Pulmonary artery endothelial cell (primary cell): ENCODE results near the gene EPHA2. TPM values are rescaled to one million over a fixed set of nuclear protein-coding genes. Genes with fewer than 3 reads are reported as not detected.
"Not testable (repeated sequence)": the region's sequence is repeated elsewhere in the genome, so short reads cannot be mapped to it uniquely, and the experiment has no call there.

Experiments
- DNase-seq: peaks from one replicate; pipeline ENCODE4 v3.0.0-alpha.2; 2011; ENCODE audit warnings: low read depth, low spot score
- total RNA-seq: library from RNA; depleted of rRNA; stranded (reverse); fragments of >200 nt; gene quantifications from 2 replicates; pipeline ENCODE4 v1.2.3, GENCODE V29; 2014

The EPHA2 gene
- total RNA-seq, 1 donor from 2014 or later = 103 TPM

DNA sequence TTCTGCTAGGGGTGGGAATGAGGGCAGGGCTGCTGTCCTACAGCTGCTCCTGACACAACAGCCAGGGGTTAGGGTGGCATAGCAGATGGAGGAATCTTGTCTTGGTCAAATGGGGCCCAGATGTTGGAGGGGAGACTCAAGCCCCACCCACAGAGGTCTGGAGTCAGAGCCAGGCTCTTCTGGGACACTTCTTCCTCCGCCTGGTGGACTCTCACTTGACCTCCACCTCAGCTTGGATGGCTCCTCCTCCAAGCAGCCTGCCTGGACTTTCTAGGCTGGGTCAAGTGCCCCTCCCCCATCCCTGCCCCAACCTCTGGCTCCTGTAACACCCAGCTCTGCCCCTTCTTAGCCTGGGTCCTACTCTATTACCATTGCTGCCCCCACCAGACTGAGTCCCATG is 35.5 kb downstream of the EPHA2 start:
- DNase-seq = no peak

- DNase-seq = no peak
Observed at GRCh38 chr1:16119926-16120325, 35.9 kb downstream of the EPHA2 start.

GRCh38 chr1:16119504-16119903 is 36.4 kb downstream of the EPHA2 start:
- no peak for DNase-seq

DNA sequence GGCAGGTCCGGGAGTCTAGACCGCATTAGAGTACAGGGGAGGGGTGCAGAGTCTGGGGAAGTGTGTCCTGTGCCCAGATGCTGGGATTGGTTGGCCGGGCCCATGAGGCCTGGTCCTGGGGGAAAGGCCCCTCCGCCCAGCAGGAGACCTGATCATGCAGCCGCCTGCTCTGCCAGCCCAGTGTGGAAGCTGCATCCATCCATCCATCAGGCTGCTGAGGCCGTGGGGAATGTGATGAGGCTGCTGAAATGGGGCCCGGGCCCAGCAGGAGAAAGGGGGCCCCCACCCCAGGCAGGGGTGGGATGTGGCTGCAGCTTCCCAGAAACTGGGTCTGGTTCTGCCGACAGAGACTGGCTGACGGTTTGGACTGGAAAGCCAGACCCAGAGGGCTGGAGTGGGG is 37.2 kb downstream of the EPHA2 start:
- DNase-seq = no peak

DNA sequence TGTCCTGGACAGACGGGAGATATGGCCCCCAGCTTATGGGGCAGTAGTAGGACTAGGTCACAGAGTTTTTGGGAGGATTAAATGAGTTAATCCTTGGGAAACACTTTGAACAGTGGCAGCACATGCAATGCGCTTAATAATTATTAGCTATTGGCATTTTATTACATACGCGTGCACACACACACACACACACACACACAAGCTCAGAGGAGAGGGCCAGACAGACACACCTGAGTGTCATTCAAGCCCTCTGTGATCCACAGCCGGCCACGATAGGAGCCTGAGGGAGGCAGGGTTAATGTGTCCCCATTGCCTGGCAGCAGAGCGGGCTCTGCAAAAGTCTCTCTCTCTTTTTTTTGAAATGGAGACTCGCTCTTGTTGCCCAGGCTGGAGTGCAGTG is 37.9 kb downstream of the EPHA2 start:
- no peak for DNase-seq

GRCh38 chr1:16117369-16117768 is 38.5 kb downstream of the EPHA2 start:
- DNase-seq = no peak

DNA sequence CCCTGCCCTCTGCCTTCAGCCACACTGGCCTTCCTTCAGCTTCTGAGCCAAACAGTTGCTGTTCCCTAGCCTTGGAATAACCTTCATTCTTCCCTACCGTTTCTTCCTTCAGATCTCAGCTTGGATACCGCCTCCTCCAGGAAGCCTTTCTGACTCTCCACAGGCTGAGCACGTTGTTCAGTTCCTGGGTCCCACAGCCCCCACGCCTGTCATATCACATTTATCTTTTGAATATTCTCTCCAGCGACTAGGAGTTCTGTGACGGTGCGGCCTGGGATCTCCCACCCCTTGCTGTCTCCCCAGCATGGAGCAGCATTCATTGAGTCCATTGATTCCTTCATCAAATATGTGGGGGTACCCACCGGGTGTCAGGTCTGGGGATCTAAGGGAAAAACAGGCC is 39.2 kb downstream of the EPHA2 start:
- DNase-seq = no peak

DNA sequence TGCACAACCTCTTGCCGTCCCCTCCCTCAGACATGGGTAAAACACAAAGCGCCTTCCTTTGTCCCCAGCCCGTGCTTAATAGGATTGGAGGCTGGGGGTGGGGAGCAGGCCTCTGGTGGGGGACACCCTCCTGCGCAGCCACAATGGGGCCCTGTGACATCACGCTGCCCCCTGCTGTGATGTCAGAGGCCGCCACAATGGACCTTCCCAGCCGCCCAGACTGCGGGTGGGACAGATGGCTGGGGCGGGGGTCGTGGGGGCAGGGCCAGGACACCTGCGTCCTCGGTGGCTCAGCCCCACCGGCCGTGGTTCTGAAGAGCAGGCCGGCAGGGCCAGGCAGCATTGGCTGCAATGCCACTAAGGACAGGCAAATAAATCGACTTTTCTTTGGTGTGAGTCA is 39.9 kb downstream of the EPHA2 start:
- no peak for DNase-seq

DNA sequence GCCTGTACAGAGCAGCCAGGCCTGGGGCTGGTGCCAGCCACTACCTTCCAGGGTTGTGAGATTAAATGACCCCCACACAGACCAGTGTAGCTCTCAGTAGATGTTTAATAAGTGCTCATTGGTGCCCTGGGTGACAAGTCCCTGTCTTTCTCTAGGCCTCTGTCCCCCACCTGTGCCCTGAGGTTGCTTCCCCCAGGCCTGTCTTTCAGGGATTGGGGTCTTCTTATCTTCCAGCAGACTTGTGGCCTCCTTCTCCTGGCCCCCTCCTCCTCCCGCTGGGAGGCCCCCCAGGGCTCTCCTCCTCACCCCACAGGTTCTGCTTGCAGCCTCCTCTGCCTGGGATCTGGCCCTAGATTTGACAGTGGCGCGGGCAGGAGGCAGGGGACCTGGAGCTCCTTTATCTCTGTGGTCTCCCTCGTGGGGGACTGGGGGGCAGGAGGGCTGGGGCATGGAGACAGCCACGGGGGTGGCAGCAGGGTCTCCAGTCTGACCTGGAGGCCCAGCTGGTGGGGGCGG is 40.3 kb downstream of the EPHA2 start:
- DNase-seq = no peak

DNA sequence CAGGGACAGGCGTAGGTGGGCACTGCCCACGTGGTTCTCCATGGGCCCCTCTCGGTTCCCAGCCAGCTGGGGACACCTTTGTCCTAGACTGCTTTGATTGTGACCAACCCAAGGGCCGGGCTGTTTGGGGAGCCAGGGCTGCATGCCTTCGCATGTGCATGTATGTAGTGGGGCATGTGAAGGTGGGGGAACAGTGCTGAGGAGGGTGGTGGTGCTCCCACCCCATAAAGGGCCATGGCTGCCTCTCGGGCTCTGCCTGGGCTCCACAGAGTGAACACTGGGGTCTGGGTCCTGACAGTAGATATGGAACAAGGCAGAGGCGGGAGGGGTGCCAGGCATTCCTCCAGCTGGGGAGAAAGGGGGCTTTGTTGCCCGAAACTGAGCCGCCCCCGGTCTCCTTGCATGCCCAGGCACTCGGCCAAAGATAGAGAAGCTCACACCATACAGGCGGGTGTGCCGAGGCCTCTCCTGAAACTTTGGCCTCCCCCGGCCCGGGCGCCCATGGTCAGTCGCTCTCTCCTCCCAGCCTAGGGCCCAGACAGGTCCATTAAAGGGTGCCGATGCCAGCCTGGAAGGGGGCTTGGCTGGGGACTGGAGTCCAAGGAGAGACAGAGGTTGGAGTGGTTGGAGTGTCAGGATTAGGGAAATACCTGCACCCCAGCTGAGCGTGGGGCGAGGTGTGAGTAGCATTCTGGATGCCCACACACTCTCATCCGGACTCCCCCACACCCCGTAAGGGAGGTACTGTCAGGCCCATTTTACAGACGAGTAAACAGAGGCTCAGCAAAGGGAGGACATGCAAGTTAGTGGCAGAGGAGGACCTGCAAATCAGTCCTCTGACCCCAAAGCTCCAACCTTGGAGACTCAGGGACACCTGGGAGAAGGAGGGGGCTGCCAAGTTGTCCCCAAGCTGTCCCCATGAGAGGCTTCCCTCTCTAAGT is 41.1 kb downstream of the EPHA2 start:
- DNase-seq = no peak

- no peak for DNase-seq
Observed at GRCh38 chr1:16112596-16113555, 43.0 kb downstream of the EPHA2 start.

DNA sequence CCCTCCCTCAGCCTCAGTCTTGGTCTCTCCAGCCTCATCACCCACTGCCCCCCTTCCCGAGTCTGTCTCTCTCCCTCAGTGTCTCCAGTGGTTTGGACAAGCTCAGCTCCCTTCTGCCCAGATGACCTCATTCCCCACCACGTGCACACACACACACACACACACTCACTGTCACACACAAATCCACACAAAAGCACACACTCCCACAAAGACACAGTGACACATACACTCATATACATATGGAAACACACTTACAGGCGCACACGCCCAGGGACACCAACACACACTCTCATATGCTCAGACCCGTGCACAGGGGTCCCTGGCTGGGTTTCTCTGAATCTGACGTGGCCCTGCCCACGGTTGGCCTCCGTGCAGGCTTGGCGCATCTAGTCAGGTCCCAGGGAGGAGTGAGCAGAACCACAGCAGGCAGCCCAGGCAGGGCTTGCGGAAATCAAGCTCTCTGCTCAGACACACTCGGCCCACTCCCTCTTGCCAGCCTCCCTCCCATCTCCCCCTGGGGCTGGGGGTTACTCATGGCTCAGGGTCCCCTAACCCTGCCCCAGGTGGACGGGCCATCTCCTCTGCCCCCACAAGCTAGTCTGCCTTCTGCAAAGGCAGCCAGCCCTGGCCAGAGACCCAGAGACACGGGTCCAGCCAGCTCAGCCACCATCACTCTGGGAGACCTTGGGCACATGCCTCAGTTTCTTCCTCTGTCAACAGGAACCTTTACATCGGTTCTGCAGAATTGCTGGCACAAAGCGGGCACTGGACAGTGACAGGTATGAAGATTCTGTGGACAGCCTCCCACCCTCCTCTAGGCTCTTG is 43.9 kb downstream of the EPHA2 start:
- no peak for DNase-seq

GRCh38 chr1:16110884-16111283 is 45.0 kb downstream of the EPHA2 start:
- DNase-seq = no peak

- DNase-seq = no peak
Observed at GRCh38 chr1:16110456-16110855, 45.4 kb downstream of the EPHA2 start.

DNA sequence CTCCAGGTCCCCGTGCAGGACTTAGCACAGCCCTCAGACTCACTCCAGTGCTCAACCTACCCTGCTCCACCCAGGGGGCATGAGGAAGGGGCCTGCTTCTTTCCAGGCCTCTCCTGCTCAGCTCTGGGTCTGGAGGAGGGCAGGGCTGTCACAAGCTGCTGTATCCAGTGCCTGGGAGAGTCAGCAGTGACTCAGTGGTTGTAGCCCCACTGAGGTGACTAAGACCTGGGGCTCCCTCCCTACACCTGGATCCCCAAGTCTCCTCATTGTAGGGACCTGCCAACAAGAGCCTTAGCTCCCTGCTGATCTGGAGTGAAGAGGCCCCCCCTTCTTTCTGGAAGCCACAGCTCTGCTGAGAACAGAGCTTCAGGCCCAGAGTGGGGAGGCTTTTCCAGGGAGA is 46.3 kb downstream of the EPHA2 start:
- no peak for DNase-seq

GRCh38 chr1:16107039-16107438 is 48.8 kb downstream of the EPHA2 start:
- not testable (repeated sequence) for DNase-seq

GRCh38 chr1:16101623-16102022 is 54.2 kb downstream of the EPHA2 start:
- no peak for DNase-seq

- no peak for DNase-seq
Observed at GRCh38 chr1:16099412-16099811, 56.5 kb downstream of the EPHA2 start.

DNA sequence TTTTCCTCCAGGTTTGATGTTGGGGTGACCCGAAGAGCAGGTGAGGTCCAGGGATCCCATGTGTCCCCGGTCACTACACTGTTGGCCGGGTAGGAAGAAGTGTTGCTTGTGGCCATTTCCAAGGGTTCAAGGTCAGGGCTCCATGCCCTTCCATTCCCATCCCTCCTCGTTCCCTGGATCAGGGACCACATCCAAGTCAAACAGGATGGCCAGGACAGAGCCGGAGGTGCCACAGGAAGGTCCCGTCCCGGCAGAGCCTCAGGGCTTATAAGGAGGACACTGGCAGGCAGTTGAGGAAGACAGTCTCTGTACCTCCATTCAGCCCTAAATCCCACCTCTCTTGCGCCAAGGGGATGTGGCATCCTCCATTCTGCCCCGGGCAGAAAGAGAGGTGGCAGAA is 60.4 kb downstream of the EPHA2 start:
- DNase-seq = no peak

GRCh38 chr1:16094453-16095158 is 61.3 kb downstream of the EPHA2 start:
- DNase-seq = no peak
